Occipital lobe (tissue), 2 donors: ENCODE measurements around the gene HSD3B7. TPM values are rescaled to one million over a fixed set of nuclear protein-coding genes. Genes with fewer than 3 reads are reported as not detected.
"Not testable (repeated sequence)": the region's sequence is repeated elsewhere in the genome, so short reads cannot be mapped to it uniquely, and the experiment has no call there.

Source experiments
- DNase-seq: peaks from one replicate; lab custom pipeline; 2025; lab: John Stamatoyannopoulos, UW
- total RNA-seq: library from RNA; depleted of rRNA; stranded (reverse); fragments of >200 nt; gene quantifications from one replicate; pipeline ENCODE4 v1.2.3, GENCODE V29; 2014

The HSD3B7 gene
- 2.5 TPM for total RNA-seq

GRCh38 chr16:30984669-30985400 is at the start of gene HSD3B7:
TSS of gene HSD3B7 (plus strand) at chr16:30985207. CDS start at chr16:30985659, 452 bp downstream.
- DNase-seq = peak; percentile 64

GRCh38 chr16:30937692-30938091 is 47.3 kb upstream of the HSD3B7 start:
- no peak for DNase-seq

- DNase-seq = not testable (repeated sequence)
Observed at GRCh38 chr16:30939571-30939970, 45.4 kb upstream of the HSD3B7 start.

GRCh38 chr16:30941600-30942425 is 43.2 kb upstream of the HSD3B7 start:
- DNase-seq = peak; percentile 23

- DNase-seq = no peak
Observed at GRCh38 chr16:30942426-30942806, 42.6 kb upstream of the HSD3B7 start.

GRCh38 chr16:30944352-30944751 is 40.7 kb upstream of the HSD3B7 start:
- no peak for DNase-seq

- DNase-seq = no peak
Observed at GRCh38 chr16:30946671-30947540, 38.1 kb upstream of the HSD3B7 start.

- DNase-seq = no peak
Observed at GRCh38 chr16:30947541-30947858, 37.5 kb upstream of the HSD3B7 start.

GRCh38 chr16:30947859-30948666 is 36.9 kb upstream of the HSD3B7 start:
- DNase-seq = peak; percentile 93

- peak; percentile 56 for DNase-seq
Observed at GRCh38 chr16:30948667-30949649, 36.0 kb upstream of the HSD3B7 start, which contains the start of gene ORAI3. TSS of gene ORAI3 (plus strand) at chr16:30949068. CDS start at chr16:30949290, 222 bp downstream.

- peak; percentile 31 for DNase-seq
Observed at GRCh38 chr16:30949650-30950515, 35.1 kb upstream of the HSD3B7 start.

GRCh38 chr16:30950516-30951065 is 34.4 kb upstream of the HSD3B7 start:
- no peak for DNase-seq

- no peak for DNase-seq
Observed at GRCh38 chr16:30951193-30951592, 33.8 kb upstream of the HSD3B7 start.

GRCh38 chr16:30951750-30952149 is 33.3 kb upstream of the HSD3B7 start:
- no peak for DNase-seq

- no peak for DNase-seq
Observed at GRCh38 chr16:30953111-30953510, 31.9 kb upstream of the HSD3B7 start.

GRCh38 chr16:30953511-30954124 is 31.4 kb upstream of the HSD3B7 start:
- DNase-seq = peak; percentile 43

- DNase-seq = no peak
Observed at GRCh38 chr16:30954993-30955392, 30.0 kb upstream of the HSD3B7 start.
